Lung (tissue), 12 donors: ENCODE data around the gene APBB3. TPM values are rescaled to one million over a fixed set of nuclear protein-coding genes. Genes with fewer than 3 reads are reported as not detected.

ENCODE experiments used
- ATAC-seq: fragments of 200-7000 bp; cut with Tn5 transposase; one replicate; pipeline ENCODE4 v1.9.1; 2020; ENCODE audit warnings: moderate number of reproducible peaks; ENCODE audit not compliant: insufficient read depth, low FRiP score
- DNase-seq, 3 donors: peaks; one replicate each; pipeline ENCODE4 v3.0.0-alpha.2; 2013 to 2017
- H3K27ac ChIP-seq, 2 donors: one replicate each; pipeline ENCODE4 v1.5.1; 2013; ENCODE audit warnings: mild to moderate bottlenecking in 2 of 2, moderate library complexity in 2 of 2, control low read depth in 1 of 2, inconsistent platforms in 1 of 2, low read depth in 1 of 2, low read length in 1 of 2
- H3K27me3 ChIP-seq, 3 donors: one replicate each; pipeline ENCODE4 v1.5.1; 2013; ENCODE audit warnings: low read length in 2 of 3; ENCODE audit not compliant: control insufficient read depth in 3 of 3, insufficient read depth in 3 of 3
- H3K36me3 ChIP-seq, 4 donors: one replicate each; pipeline ENCODE4 v1.5.1; 2013; ENCODE audit warnings: low read length in 4 of 4, mild to moderate bottlenecking in 1 of 4, moderate library complexity in 1 of 4; ENCODE audit not compliant: control insufficient read depth in 4 of 4, insufficient read depth in 4 of 4
- H3K4me1 ChIP-seq, 5 donors: one replicate each; pipeline ENCODE4 v1.5.1; 2013; ENCODE audit warnings: low read length in 5 of 5, mild to moderate bottlenecking in 2 of 5, moderate library complexity in 1 of 5; ENCODE audit not compliant: control insufficient read depth in 5 of 5, insufficient read depth in 5 of 5
- H3K4me3 ChIP-seq: one replicate; pipeline ENCODE4 v1.5.1; 2013; ENCODE audit warnings: mild to moderate bottlenecking, control low read depth, moderate library complexity
- H3K9ac ChIP-seq, 2 donors: one replicate each; pipeline ENCODE4 v1.5.1; 2013; ENCODE audit warnings: low read length in 2 of 2, control low read depth in 1 of 2; ENCODE audit not compliant: insufficient read depth in 1 of 2
- H3K9me3 ChIP-seq, 4 donors: one replicate each; pipeline ENCODE4 v1.5.1; 2013; ENCODE audit warnings: low read length in 3 of 4, mild to moderate bottlenecking in 1 of 4, moderate library complexity in 1 of 4; ENCODE audit not compliant: control insufficient read depth in 4 of 4, insufficient read depth in 3 of 4
- WGBS, 2 donors: extraction: QIAGEN DNeasy Blood & Tissue Kit; methylation state at CpG; one replicate each; pipeline ENCODE4 v1.1.7; 2013; 5-methylcytosine and 5-hydroxymethylcytosine counted together
- polyA plus RNA-seq, 2 donors: library from polyadenylated mRNA; stranded (reverse); fragments of 200-250 nt; gene quantifications; one replicate each; pipeline ENCODE4 v1.2.1, GENCODE V29; 2013
- total RNA-seq, 2 donors: library from RNA; depleted of rRNA in 1 of 2; stranded (reverse); fragments of >200 nt in 1 of 2; gene quantifications; one replicate each; pipeline ENCODE4 v1.2.1, GENCODE V29; 2014 to 2021
- TF ChIP-seq, protein P1 (sequence below): IDR thresholded peaks from 2 replicates; pipeline ENCODE4 v1.5.1; 2012; ENCODE audit warnings: mild to moderate bottlenecking; ENCODE audit errors: control extremely low read depth, extremely low read depth
- donor health status: control.
- donor health status: control.
- donor health status: Bipolar disorder and iron deficiency.
- donor health status: healthy.
- donor health status: DM: yes; HTN: yes; CAD: no.

Gene APBB3
- total and polyA plus RNA-seq, 4 donors, result 24.7 to 36.1 (median 28.6) TPM

DNA sequence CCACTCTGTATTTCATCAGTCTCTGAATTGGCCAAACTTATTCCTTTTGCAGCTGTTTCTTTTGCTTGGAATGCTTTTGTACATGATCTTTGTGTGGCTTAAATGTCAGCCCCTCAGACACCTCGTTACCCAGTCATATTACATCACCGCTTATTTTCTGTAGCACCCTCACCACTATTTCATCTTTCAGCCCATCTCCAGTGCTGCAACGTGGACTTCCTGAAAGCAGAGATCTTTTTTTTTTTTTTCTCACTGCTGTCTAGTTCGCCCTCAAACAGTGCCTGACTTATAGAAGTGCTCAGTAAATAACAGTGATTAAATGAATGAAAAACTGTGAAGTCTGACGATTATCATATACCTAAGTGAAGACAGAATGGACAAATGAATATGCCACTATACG lies 8.0 kb downstream of the APBB3 start:
- 2 to 6% methylated on average over 6 of the region's 6 CpGs for WGBS, 2 donors
- Histone ChIP-seq H3K36me3 (peaks cover 0 to 19% (median 4%) of the 10 kb centered on the region in 4 donors), H3K4me3 (no peak overlapping the region), H3K9ac (peak overlapping the region; percentile 36 to 72), H3K4me1 (peaks cover 0 to 17% (median 9%) of the 10 kb centered on the region in 5 donors), H3K27me3 (no peaks in the 10 kb centered on the region), H3K27ac (no peak overlapping the region), H3K9me3 (no peaks in the 10 kb centered on the region)
- ATAC-seq (no peak), DNase-seq (peak in 2 of 3 donors; percentile 68 to 78)
- TF ChIP-seq, protein P1, sequence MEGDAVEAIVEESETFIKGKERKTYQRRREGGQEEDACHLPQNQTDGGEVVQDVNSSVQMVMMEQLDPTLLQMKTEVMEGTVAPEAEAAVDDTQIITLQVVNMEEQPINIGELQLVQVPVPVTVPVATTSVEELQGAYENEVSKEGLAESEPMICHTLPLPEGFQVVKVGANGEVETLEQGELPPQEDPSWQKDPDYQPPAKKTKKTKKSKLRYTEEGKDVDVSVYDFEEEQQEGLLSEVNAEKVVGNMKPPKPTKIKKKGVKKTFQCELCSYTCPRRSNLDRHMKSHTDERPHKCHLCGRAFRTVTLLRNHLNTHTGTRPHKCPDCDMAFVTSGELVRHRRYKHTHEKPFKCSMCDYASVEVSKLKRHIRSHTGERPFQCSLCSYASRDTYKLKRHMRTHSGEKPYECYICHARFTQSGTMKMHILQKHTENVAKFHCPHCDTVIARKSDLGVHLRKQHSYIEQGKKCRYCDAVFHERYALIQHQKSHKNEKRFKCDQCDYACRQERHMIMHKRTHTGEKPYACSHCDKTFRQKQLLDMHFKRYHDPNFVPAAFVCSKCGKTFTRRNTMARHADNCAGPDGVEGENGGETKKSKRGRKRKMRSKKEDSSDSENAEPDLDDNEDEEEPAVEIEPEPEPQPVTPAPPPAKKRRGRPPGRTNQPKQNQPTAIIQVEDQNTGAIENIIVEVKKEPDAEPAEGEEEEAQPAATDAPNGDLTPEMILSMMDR, result no peak

DNA sequence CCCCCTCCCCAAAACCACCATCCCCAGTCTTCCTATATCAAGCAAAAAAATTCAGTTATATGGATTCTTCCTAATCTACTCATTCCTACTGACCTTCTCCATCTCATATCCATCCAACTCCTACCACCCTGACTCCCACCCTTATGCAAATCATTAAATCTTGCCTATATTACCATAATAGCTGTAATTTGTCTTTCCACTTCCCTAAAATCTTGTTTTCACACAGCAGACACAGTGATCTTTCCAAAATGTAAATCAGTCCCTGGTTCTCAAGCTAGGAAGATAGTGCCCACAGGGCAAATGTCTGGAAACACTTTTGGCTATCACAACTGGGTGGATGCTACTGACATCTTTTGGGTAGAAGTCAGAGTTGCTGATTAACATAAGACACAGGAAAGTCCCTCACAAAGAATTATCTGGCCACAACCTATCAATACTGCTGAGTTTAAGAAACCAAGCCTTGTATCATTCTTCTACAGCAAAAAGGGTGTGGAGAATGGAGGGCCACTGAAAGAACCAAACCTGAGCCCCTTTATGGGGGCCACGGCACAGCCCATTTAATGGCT lies 8.6 kb downstream of the APBB3 start:
- Histone ChIP-seq H3K4me1 (peaks cover 0 to 17% (median 9%) of the 10 kb centered on the region in 5 donors), H3K27ac (no peak overlapping the region), H3K36me3 (peaks cover 0 to 19% (median 4%) of the 10 kb centered on the region in 4 donors), H3K4me3 (no peak overlapping the region), H3K9me3 (no peaks in the 10 kb centered on the region), H3K27me3 (no peaks in the 10 kb centered on the region), H3K9ac (no peak overlapping the region)
- no peak for ATAC-seq
- DNase-seq, result no peak
- WGBS, 2 donors, result 83 to 93% methylated on average over 1 of the region's 1 CpG
- TF ChIP-seq, protein P1, result no peak

DNA sequence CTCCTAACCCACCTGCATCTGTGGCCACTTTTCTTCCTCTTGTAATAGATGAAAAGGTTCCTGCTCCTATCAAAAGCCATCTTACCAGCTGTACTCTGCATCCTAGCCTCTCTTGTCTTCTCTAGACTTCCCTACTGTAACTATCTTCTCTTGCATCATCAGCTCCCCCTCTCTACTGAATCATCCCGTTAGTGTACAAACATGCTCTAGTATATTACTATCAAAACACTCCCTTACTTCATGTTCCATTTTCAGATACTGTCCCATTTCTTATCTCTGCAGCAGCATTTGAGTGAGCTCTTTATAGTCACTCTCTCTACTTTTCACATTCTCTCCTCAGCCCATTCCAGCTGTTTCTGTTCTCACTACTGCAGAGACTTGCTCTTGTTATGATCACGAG lies 9.9 kb downstream of the APBB3 start:
- no peaks in the 10 kb centered on the region for H3K9me3 ChIP-seq
- 46 to 56% methylated on average over 2 of the region's 2 CpGs for WGBS, 2 donors
- H3K4me1 ChIP-seq, result peaks cover 2 to 22% (median 12%) of the 10 kb centered on the region in 5 donors
- H3K9ac ChIP-seq, result no peak overlapping the region
- H3K4me3 ChIP-seq, result no peak overlapping the region
- DNase-seq (no peak), ATAC-seq (no peak)
- TF ChIP-seq, protein P1, result no peak
- H3K27ac ChIP-seq, result no peak overlapping the region
- no peaks in the 10 kb centered on the region for H3K27me3 ChIP-seq
- H3K36me3 ChIP-seq, result peaks cover 3 to 24% (median 12%) of the 10 kb centered on the region in 4 donors

DNA sequence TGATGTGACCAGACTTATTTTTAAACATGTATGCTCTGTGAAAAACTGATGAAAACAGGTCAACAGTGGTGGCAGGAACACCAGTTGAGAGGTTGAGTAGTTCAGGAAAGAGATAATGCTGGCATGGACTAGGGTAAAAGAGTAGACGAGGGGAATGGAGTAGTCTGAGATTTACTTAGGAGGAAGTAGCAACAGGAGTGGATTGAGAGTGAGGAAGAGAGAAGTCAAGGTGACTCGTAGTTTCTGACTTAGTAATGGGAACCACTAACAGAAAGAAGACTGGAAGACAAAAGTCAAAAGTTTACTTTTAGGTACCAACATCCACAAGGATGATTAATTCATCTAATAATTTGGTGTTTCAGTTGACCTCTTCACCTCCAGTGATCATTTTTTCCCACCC lies 10.7 kb downstream of the APBB3 start:
- Histone ChIP-seq H3K4me1 (peaks cover 5 to 29% (median 17%) of the 10 kb centered on the region in 5 donors), H3K27me3 (no peaks in the 10 kb centered on the region), H3K4me3 (no peak overlapping the region), H3K9me3 (no peaks in the 10 kb centered on the region), H3K9ac (no peak overlapping the region), H3K36me3 (peaks cover 3 to 27% (median 12%) of the 10 kb centered on the region in 4 donors), H3K27ac (no peak overlapping the region)
- TF ChIP-seq, protein P1, result no peak
- no peak for ATAC-seq
- no peak for DNase-seq
- 24 to 61% methylated on average over 2 of the region's 2 CpGs for WGBS, 2 donors
